ENCODE results near the gene NRG2. TPM values are rescaled to one million over a fixed set of nuclear protein-coding genes. Genes with fewer than 3 reads are reported as not detected.

Gene NRG2
- total RNA-seq, 2 donors from 2014 or later: 5.6 to 6.5 TPM

DNA sequence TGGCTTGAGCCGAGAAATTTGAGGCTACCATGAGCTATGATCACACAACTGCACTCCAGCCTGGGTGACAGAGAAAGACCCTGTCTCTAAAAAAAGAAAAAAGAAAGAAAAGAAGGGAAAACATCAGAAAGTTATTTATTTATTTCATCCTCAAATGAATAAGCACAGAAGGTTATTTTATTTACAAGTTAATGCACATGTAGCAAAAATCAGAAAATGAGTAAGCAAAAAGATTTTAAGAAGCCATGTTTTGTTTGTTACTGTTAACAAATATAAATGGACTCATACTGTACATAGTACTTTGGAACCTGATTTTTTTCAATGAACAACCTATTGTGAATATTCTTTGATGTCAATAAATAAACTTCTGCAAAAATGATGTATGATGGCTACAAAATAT, 47.2 kb downstream of the NRG2 start:
- no peak for TF ChIP-seq POLR2A (IDR thresholded peaks at IDR 0.05)
- TF ChIP-seq, protein P1, sequence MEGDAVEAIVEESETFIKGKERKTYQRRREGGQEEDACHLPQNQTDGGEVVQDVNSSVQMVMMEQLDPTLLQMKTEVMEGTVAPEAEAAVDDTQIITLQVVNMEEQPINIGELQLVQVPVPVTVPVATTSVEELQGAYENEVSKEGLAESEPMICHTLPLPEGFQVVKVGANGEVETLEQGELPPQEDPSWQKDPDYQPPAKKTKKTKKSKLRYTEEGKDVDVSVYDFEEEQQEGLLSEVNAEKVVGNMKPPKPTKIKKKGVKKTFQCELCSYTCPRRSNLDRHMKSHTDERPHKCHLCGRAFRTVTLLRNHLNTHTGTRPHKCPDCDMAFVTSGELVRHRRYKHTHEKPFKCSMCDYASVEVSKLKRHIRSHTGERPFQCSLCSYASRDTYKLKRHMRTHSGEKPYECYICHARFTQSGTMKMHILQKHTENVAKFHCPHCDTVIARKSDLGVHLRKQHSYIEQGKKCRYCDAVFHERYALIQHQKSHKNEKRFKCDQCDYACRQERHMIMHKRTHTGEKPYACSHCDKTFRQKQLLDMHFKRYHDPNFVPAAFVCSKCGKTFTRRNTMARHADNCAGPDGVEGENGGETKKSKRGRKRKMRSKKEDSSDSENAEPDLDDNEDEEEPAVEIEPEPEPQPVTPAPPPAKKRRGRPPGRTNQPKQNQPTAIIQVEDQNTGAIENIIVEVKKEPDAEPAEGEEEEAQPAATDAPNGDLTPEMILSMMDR (IDR thresholded peaks at IDR 0.05): no peak
- WGBS, 2 donors: 93 to 95% methylated on average over 1 of the region's 1 CpG
- intact Hi-C loops (cut with DNase I): no loop called here

DNA sequence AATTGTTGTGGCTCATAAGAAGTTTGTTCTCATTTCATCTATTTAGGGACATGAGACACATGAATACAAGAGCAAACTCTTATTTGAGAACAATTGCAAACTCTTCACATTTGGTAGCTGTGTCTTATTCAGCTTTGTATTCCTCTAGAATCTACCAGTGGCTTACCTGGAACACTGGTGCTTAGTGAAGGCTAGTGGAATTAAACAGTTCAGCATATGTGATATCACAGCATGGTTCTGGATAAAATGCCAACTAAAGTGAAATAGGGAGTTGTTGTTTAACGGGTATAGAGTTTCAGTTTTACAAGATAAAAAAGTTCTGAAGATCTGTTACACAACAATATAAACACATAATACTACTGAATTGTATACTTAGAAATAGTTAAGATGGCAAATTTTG, 48.9 kb downstream of the NRG2 start:
- H3K4me1 ChIP-seq: no peaks in the 10 kb centered on the region
- H3K4me3 ChIP-seq: no peak overlapping the region
- no peaks in the 10 kb centered on the region for H3K27me3 ChIP-seq
- WGBS, 2 donors: 54 to 69% methylated on average over 1 of the region's 1 CpG
- intact Hi-C loops (cut with DNase I): no loop called here
- ATAC-seq: no peak
- no peaks in the 10 kb centered on the region for H3K9me3 ChIP-seq
- H3K36me3 ChIP-seq (replicated peaks in 1 of 2; ENCODE audit: insufficient read depth in 1 of 2, low read depth in 2 of 2): no peaks in the 10 kb centered on the region
- TF ChIP-seq, protein P1 (IDR thresholded peaks at IDR 0.05): no peak
- no peak for TF ChIP-seq POLR2A (IDR thresholded peaks at IDR 0.05)
- no peak overlapping the region for H3K27ac ChIP-seq
- no peak for DNase-seq

More for the DNA sequence above, 47.2 kb downstream of the NRG2 start:
- Histone ChIP-seq H3K27ac (no peak overlapping the region), H3K4me3 (no peak overlapping the region), H3K4me1 (peaks cover 11% of the 10 kb centered on the region), H3K36me3 (replicated peaks in 1 of 2; ENCODE audit: insufficient read depth in 1 of 2, low read depth in 2 of 2) (no peaks in the 10 kb centered on the region), H3K27me3 (no peaks in the 10 kb centered on the region), H3K9me3 (no peaks in the 10 kb centered on the region)
- ATAC-seq: no peak
- no peak for DNase-seq

DNA sequence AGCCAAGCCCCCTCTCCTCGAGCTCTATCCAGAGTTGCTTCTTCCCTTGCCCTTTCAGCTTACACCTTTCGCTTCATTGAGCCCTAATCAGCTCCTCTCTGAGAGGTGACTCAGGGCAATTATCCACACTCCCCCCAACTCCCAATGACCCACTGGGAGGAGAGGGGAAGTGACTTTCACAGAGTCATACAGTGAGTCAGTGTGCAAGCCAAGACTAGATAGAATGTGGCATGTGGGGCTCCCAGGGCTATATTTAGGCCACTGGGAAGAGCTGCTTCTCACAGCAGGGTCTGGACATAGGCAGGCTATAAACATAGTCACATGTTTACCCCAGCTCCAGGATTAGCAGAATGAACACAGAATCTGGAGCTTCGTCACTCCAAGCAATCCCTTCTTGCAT, 57.4 kb downstream of the NRG2 start:
- Histone ChIP-seq H3K36me3 (replicated peaks in 1 of 2; ENCODE audit: insufficient read depth in 1 of 2, low read depth in 2 of 2) (no peaks in the 10 kb centered on the region), H3K9me3 (no peaks in the 10 kb centered on the region), H3K4me3 (no peak overlapping the region), H3K27ac (no peak overlapping the region), H3K4me1 (no peaks in the 10 kb centered on the region), H3K27me3 (no peaks in the 10 kb centered on the region)
- WGBS, 2 donors: 84 to 91% methylated on average over 3 of the region's 3 CpGs
- DNase-seq (no peak), ATAC-seq (no peak)
- TF ChIP-seq, protein P1 (IDR thresholded peaks at IDR 0.05): no peak
- TF ChIP-seq POLR2A (IDR thresholded peaks at IDR 0.05): no peak
- intact Hi-C loops (cut with DNase I): no loop called here

DNA sequence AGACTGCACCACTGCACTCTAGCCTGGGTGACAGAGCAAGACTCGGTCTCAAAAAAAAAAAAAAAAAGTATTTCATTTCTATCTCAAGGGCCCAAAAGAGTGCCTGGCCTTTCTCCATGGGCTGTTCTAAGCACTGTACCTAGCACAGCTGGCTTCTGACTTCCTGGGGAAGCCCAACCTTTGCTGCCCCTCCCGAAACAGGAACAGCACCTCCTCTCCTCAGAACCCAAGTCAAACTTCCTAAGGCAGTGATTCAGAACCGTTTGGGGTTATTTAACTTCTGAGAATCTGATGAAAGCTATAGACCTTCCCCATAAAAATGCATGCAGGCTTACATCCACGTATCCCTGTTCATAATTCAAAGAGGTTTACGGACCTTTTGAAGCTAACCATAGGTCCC, 57.8 kb downstream of the NRG2 start:
- no peak for DNase-seq
- no peak for ATAC-seq
- intact Hi-C loops (cut with DNase I): no loop called here

DNA sequence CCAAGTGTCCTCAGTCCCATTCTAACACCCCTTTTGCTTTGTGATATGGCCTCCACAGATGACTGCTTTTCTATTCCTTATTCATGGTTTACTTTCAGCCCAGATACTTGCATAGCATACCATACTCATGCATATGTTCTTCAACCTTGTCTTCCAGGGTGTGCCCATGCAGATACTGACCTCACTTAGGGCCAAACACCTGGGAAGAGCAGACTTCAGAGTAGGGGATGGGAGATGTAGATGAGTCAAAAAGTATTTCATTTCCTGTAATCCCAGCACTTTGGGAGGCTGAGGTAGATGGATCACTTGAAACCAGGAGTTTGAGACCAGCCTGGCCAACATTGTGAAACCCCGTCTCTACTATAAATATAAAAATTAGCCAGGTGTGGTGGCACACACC, 58.3 kb downstream of the NRG2 start:
- H3K4me1 ChIP-seq: no peaks in the 10 kb centered on the region
- no peaks in the 10 kb centered on the region for H3K36me3 ChIP-seq (replicated peaks in 1 of 2; ENCODE audit: insufficient read depth in 1 of 2, low read depth in 2 of 2)
- DNase-seq (no peak), ATAC-seq (no peak)
- WGBS, 2 donors: 100% methylated on average over 1 of the region's 1 CpG
- intact Hi-C loops (cut with DNase I): no loop called here
- no peaks in the 10 kb centered on the region for H3K9me3 ChIP-seq
- TF ChIP-seq, protein P1 (IDR thresholded peaks at IDR 0.05): no peak
- TF ChIP-seq POLR2A (IDR thresholded peaks at IDR 0.05): no peak
- H3K4me3 ChIP-seq: no peak overlapping the region
- no peak overlapping the region for H3K27ac ChIP-seq
- H3K27me3 ChIP-seq: no peaks in the 10 kb centered on the region

More for the DNA sequence above, 57.8 kb downstream of the NRG2 start:
- no peak overlapping the region for H3K27ac ChIP-seq
- TF ChIP-seq, protein P1 (IDR thresholded peaks at IDR 0.05): no peak
- no peak for TF ChIP-seq POLR2A (IDR thresholded peaks at IDR 0.05)
- no peaks in the 10 kb centered on the region for H3K27me3 ChIP-seq
- no peaks in the 10 kb centered on the region for H3K4me1 ChIP-seq
- H3K36me3 ChIP-seq (replicated peaks in 1 of 2; ENCODE audit: insufficient read depth in 1 of 2, low read depth in 2 of 2): no peaks in the 10 kb centered on the region
- H3K4me3 ChIP-seq: no peak overlapping the region
- 72 to 85% methylated on average over 5 of the region's 5 CpGs for WGBS, 2 donors
- no peaks in the 10 kb centered on the region for H3K9me3 ChIP-seq

Data from body of pancreas (tissue), 4 donors.